HepG2 (cell line): Measurements from ENCODE around the gene ASH1L. TPM values are rescaled to one million over a fixed set of nuclear protein-coding genes. Genes with fewer than 3 reads are reported as not detected.

Experiments used
- ARHGAP35 ChIP-seq: sonication (generic); formaldehyde crosslinking; IDR thresholded peaks from 2 replicates; pipeline ENCODE4 v1.9.0; 2022; ENCODE audit warnings: mild to moderate bottlenecking, inconsistent platforms, moderate library complexity, missing genetic modification reagents, borderline replicate concordance
- ATAD3A ChIP-seq: sonication (generic); formaldehyde crosslinking; IDR thresholded peaks from 2 replicates; pipeline ENCODE4 v1.4.0; 2020; ENCODE audit warnings: missing genetic modification reagents
- HDAC1 ChIP-seq: sonication (generic); formaldehyde crosslinking; IDR thresholded peaks from 2 replicates; pipeline ENCODE4 v1.5.1; 2020; ENCODE audit warnings: mild to moderate bottlenecking, missing genetic modification reagents
- KLF12 ChIP-seq: sonication (generic); formaldehyde crosslinking; IDR thresholded peaks from 2 replicates; pipeline ENCODE4 v1.4.0; 2020; ENCODE audit warnings: missing genetic modification reagents, borderline replicate concordance
- MAFF ChIP-seq: IDR thresholded peaks from 2 replicates; pipeline ENCODE4 v1.6.1; 2011; ENCODE audit warnings: low read depth, low read length, improper control_type of control experiment
- MXI1 ChIP-seq: IDR thresholded peaks from 3 replicates; pipeline ENCODE4 v1.6.1; 2012; ENCODE audit warnings: low read depth, low read length, inconsistent platforms, borderline replicate concordance
- PRPF4 ChIP-seq: fragments of 200-400 bp; formaldehyde crosslinking; IDR thresholded peaks from 2 replicates; pipeline ENCODE4 v1.6.1; 2016; ENCODE audit warnings: low read length, low read depth; ENCODE audit not compliant: poor library complexity, severe bottlenecking
- TARDBP ChIP-seq: sonication (generic); formaldehyde crosslinking; IDR thresholded peaks from 2 replicates; pipeline ENCODE4 v1.8.0; 2022; ENCODE audit warnings: mild to moderate bottlenecking, missing genetic modification reagents
- TBX2 ChIP-seq: sonication (generic); formaldehyde crosslinking; IDR thresholded peaks from 2 replicates; pipeline ENCODE4 v1.5.0; 2020; ENCODE audit warnings: missing genetic modification reagents, mild to moderate bottlenecking, borderline replicate concordance
- ZNF180 ChIP-seq: sonication (generic); formaldehyde crosslinking; IDR thresholded peaks from 2 replicates; pipeline ENCODE4 v1.4.0; 2020; ENCODE audit warnings: low read depth, missing genetic modification reagents, borderline replicate concordance
- ZNF251 ChIP-seq: sonication (generic); formaldehyde crosslinking; IDR thresholded peaks from 2 replicates; pipeline ENCODE4 v1.9.0; 2021; ENCODE audit warnings: mild to moderate bottlenecking, missing genetic modification reagents
- ZNF33B ChIP-seq: sonication (generic); formaldehyde crosslinking; IDR thresholded peaks from 2 replicates; pipeline ENCODE4 v1.5.1; 2020; ENCODE audit warnings: mild to moderate bottlenecking, missing genetic modification reagents
- ZNF563 ChIP-seq: sonication (generic); formaldehyde crosslinking; IDR thresholded peaks from 2 replicates; pipeline ENCODE4 v1.8.0; 2022; ENCODE audit warnings: mild to moderate bottlenecking, moderate library complexity, missing genetic modification reagents
- ZNF879 ChIP-seq: sonication (generic); formaldehyde crosslinking; IDR thresholded peaks from 2 replicates; pipeline ENCODE4 v1.8.1; 2023; ENCODE audit warnings: missing genetic modification reagents
- ZSCAN21 ChIP-seq: sonication (generic); formaldehyde crosslinking; IDR thresholded peaks from 2 replicates; pipeline ENCODE4 v1.8.0; 2022; ENCODE audit warnings: mild to moderate bottlenecking, missing genetic modification reagents, moderate library complexity, borderline replicate concordance
- polyA plus RNA-seq, 8 experiments: library from polyadenylated mRNA; depleted of rRNA in 3 of 8; stranded (reverse) in 7 of 8; unstranded in 1 of 8; fragments of >200 nt; fragmentation: Illumina TruSeq in 4 of 8; extraction: Trizol in 4 of 8; gene quantifications; 2 replicates each; pipeline versions ENCODE4 v1.2.1 to v1.2.3, GENCODE V29; 2011 to 2016; ENCODE audit warnings: low read depth in 4 of 8, missing spikeins in 1 of 8, mixed read lengths in 1 of 8; ENCODE audit not compliant: insufficient read depth in 1 of 8
- total RNA-seq, 5 experiments: library from RNA; depleted of rRNA; stranded (reverse); fragments of >200 nt; fragmentation: Illumina TruSeq; extraction: Trizol; gene quantifications; 2 replicates each; pipeline ENCODE4 v1.2.3, GENCODE V29; 2016; ENCODE audit warnings: low read depth in 1 of 5
- TF ChIP-seq, protein P1 (sequence below): sonication (generic); formaldehyde crosslinking; IDR thresholded peaks from 2 replicates; pipeline ENCODE4 v1.5.0; 2020; ENCODE audit warnings: mild to moderate bottlenecking, low read depth, missing genetic modification reagents, borderline replicate concordance
- TF ChIP-seq, protein P2 (sequence below): sonication (generic); formaldehyde crosslinking; IDR thresholded peaks from 2 replicates; pipeline ENCODE4 v1.8.0; 2022; ENCODE audit warnings: mild to moderate bottlenecking, missing genetic modification reagents
- TF ChIP-seq, protein P3 (sequence below): sonication (generic); formaldehyde crosslinking; IDR thresholded peaks from 2 replicates; pipeline ENCODE4 v1.4.0; 2020; ENCODE audit warnings: missing genetic modification reagents
- TF ChIP-seq, protein P4 (sequence below): sonication (generic); formaldehyde crosslinking; IDR thresholded peaks from 2 replicates; pipeline ENCODE4 v1.4.0; 2020; ENCODE audit warnings: mild to moderate bottlenecking, missing genetic modification reagents

ASH1L gene
- total and polyA plus RNA-seq, 2 of the 13 experiments (the other 11 are each of a cell fraction or from before 2014, with no cell fraction given), result 10.2 to 15.3 TPM

DNA sequence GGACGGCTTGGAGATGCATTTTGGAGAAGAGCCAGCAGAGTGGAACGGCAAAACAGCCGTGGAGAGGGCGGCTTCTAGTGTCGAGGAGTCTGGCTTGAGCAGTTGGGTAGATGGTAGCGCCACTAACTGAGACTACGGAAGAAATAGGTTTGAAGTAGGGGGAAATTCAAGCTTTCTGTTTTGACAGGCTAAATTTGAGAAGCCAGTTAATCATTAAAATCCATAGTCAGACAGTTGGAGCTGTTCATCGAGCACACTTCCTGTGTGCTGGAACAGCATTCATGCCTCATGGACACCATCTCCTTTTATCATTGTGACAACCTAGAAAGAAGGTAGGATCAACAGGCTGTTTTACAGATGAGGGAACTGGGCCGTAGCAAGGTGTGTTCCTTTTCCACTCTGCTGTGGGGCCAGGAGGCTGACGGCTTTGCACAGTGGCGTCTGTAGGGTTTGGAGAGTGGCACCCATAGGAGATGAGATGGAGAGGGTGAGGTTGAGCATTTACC, 258.0 kb downstream of the ASH1L start (continued):
- no peak for TF ChIP-seq ZNF33B (CRISPR knock-in tag)
- TF ChIP-seq, protein P1, sequence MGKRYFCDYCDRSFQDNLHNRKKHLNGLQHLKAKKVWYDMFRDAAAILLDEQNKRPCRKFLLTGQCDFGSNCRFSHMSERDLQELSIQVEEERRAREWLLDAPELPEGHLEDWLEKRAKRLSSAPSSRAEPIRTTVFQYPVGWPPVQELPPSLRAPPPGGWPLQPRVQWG, result no peak
- TF ChIP-seq TARDBP (CRISPR knock-in tag), result peak; percentile 41; the same call in 1 of the 2 replicates
- no peak for TF ChIP-seq HDAC1
- TF ChIP-seq, protein P2, sequence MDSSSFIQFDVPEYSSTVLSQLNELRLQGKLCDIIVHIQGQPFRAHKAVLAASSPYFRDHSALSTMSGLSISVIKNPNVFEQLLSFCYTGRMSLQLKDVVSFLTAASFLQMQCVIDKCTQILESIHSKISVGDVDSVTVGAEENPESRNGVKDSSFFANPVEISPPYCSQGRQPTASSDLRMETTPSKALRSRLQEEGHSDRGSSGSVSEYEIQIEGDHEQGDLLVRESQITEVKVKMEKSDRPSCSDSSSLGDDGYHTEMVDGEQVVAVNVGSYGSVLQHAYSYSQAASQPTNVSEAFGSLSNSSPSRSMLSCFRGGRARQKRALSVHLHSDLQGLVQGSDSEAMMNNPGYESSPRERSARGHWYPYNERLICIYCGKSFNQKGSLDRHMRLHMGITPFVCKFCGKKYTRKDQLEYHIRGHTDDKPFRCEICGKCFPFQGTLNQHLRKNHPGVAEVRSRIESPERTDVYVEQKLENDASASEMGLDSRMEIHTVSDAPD (CRISPR knock-in tag), result no peak
- peak; percentile 43; the same call in 1 of the 3 replicates for TF ChIP-seq MXI1
- TF ChIP-seq, protein P3, sequence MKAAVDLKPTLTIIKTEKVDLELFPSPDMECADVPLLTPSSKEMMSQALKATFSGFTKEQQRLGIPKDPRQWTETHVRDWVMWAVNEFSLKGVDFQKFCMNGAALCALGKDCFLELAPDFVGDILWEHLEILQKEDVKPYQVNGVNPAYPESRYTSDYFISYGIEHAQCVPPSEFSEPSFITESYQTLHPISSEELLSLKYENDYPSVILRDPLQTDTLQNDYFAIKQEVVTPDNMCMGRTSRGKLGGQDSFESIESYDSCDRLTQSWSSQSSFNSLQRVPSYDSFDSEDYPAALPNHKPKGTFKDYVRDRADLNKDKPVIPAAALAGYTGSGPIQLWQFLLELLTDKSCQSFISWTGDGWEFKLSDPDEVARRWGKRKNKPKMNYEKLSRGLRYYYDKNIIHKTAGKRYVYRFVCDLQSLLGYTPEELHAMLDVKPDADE, result no peak
- TF ChIP-seq ZSCAN21 (CRISPR knock-in tag), result 0 out of 2 replicates have a peak, but pooled peaks have one; percentile 23
- TF ChIP-seq ATAD3A, result no peak
- no peak for TF ChIP-seq ZNF879 (CRISPR knock-in tag)
- TF ChIP-seq, protein P4, sequence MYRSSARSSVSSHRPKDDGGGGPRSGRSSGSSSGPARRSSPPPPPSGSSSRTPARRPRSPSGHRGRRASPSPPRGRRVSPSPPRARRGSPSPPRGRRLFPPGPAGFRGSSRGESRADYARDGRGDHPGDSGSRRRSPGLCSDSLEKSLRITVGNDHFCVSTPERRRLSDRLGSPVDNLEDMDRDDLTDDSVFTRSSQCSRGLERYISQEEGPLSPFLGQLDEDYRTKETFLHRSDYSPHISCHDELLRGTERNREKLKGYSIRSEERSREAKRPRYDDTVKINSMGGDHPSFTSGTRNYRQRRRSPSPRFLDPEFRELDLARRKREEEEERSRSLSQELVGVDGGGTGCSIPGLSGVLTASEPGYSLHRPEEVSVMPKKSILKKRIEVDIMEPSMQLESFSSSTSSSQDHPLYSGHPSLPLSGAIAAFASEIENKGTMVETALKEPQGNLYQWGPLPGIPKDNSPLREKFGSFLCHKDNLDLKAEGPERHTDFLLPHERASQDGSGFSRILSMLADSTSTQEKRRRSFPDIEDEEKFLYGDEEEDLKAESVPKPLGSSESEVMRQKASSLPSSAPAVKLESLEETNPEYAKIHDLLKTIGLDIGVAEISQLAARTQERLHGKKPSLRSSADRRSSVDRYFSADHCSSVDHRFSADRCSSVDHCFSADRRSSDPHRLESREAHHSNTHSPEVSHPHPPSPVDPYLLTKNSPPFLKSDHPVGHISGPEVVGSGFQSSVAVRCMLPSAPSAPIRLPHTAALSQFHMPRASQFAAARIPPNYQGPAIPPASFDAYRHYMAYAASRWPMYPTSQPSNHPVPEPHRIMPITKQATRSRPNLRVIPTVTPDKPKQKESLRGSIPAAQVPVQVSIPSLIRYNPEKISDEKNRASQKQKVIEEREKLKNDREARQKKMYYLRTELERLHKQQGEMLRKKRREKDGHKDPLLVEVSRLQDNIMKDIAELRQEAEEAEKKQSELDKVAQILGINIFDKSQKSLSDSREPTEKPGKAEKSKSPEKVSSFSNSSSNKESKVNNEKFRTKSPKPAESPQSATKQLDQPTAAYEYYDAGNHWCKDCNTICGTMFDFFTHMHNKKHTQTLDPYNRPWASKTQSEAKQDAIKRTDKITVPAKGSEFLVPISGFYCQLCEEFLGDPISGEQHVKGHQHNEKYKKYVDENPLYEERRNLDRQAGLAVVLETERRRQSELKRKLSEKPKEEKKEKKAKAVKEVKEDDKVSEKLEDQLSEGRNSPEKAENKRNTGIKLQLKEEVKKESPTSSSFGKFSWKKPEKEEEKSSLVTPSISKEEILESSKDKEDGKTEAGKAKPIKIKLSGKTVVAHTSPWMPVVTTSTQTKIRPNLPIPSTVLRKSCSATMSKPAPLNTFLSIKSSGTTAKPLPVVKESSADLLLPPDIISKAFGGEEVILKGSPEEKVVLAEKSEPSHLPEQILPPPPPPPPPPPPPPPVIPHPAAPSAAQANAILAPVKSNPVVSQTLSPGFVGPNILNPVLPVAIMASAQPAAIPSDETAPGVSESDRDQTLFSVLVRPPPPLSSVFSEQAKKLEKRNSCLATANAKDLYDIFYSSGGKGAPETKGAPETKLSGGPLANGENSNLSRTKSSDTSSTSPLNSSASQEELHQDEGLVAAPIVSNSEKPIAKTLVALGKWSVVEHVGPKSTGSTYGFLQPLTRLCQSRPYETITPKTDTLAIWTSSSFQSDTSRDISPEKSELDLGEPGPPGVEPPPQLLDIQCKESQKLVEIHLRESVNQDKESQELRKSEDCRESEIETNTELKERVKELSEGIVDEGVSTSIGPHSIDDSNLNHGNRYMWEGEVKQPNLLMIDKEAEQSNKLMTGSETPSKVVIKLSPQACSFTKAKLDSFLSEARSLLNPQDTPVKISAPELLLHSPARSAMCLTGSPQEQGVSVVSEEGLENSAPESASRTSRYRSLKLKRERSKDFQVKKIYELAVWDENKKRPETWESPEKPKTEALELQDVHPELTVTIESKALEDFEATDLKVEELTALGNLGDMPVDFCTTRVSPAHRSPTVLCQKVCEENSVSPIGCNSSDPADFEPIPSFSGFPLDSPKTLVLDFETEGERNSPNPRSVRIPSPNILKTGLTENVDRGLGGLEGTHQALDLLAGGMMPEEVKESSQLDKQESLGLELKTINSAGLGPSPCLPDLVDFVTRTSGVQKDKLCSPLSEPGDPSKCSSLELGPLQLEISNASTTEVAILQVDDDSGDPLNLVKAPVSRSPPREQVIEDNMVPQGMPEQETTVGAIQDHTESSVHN, result no peak
- no peak for TF ChIP-seq ZNF180 (CRISPR knock-in tag)
- TF ChIP-seq MAFF, result no peak
- no peak for TF ChIP-seq ZNF563
- TF ChIP-seq TBX2, result peak; percentile 58; the same call in 1 of the 2 replicates
- no peak for TF ChIP-seq KLF12 (CRISPR knock-in tag)
- TF ChIP-seq ZNF251, result no peak
- no peak for TF ChIP-seq ARHGAP35 (CRISPR knock-in tag)
- TF ChIP-seq PRPF4, result no peak
